Colon (tissue), 2 donors: ENCODE data around the gene DYNLT2.
"Not testable (repeated sequence)": the region's sequence is repeated elsewhere in the genome, so short reads cannot be mapped to it uniquely, and the experiment has no call there.

ENCODE experiments used
- FAIRE-seq: peaks from 2 replicates; lab custom pipeline; 2012; peaks lifted over from hg19 to GRCh38; lab: Jason Lieb, UNC
- donor health status: control.
- donor health status: control.

Gene DYNLT2

DNA sequence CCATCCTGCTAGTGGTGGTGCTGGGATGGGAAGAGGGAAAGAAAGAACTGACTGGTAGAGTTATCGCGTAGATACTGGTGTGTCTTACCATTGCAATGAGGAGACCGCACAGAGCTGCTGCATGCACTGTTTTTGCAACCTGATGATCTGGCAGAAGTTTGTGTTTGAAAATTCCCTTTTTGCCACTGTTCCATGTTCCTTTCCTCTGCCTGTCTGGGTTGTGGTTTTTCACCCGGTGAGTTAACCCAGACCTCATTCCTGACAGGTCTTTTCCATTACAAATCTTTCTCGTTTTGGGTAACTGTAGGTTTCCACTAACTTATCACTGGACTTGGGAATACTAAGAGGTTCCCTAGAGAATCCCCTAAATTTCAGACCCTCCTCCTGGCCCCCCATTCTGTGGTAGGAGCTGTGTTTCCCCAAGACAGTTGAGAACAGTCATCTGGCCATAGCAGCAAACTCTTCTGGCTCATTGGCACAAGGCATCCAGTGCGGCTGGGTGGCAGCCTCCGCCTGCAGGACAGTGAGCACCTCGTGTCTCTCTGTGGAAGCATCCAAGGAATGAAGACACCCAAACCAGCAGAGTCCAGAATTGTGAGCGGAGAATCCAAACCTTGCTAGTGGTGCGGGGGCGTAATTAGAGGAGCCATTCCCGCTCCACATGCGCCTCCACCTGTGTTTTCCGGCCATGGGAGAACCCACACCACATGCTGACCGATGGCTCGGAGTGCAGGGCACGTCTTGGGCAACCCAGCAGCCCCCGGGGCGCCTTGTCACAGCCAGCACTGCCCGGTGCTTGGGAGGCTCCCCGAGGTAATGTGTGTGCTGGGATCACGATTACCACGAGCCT lies 32.8 kb upstream of the DYNLT2 start:
- FAIRE-seq: no peak

DNA sequence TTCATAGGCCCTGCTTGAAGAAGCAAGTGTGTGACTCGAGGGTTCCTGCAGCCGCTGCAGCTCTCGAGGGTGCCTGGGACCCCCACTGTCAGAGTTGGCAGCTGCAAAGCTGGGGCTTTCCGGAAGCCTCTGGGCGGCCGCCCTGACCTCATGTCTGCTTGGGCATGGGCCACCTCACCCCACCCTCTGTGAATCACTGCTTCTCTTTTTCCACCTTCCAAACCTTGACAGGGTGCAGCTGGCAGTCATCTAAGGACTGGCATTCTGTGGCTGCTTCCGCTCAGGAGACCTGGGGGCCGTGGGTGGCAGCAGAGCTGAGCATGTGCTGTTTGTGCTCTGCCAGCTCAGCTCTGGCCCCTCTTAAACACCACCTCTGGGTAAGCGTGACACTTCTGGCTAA lies 32.0 kb upstream of the DYNLT2 start:
- FAIRE-seq: no peak

DNA sequence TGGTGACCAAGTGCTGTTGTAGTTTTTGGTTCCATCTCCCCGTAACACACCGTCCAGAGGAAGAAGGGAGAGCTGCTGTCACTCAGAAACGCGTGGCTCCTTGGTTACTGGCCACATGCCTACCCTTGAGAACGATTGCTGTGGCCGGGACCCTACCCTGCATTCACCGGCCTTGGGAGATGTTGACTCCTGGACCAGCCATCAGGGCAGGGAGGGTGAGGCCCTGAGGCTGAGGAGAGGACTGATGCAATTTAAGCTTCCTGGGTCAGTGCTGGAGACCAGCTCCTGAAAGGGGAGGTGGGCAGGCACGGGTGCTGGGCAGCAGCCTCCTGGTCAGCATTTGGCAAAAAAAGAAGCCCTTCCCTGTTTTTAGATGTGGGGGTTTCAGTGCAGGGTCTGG lies 31.6 kb upstream of the DYNLT2 start:
- no peak for FAIRE-seq

DNA sequence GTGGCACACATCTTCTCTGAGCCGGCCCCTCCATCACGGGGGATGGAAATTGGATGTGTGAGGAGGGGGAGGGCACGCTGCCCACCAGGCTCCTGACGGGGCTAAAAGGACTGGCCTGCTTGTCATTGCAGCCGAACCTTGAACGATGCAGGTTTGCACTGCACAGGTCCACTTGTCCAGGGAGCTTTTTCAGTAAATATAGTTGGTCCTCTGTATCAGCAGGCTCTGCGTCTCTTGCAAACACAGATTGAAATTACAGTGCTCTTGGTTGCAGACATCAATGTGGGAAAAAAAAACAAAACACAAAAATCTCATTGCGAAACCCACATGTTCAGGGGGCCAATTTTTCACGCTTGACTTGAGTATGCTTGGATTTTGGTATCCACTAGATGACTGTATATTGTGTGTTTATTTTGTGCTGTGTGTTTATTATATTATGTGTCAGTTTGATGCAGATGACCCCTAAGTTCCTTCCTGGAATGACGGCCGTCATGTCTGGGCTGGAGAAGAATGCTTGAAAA lies 29.3 kb upstream of the DYNLT2 start:
- no peak for FAIRE-seq

DNA sequence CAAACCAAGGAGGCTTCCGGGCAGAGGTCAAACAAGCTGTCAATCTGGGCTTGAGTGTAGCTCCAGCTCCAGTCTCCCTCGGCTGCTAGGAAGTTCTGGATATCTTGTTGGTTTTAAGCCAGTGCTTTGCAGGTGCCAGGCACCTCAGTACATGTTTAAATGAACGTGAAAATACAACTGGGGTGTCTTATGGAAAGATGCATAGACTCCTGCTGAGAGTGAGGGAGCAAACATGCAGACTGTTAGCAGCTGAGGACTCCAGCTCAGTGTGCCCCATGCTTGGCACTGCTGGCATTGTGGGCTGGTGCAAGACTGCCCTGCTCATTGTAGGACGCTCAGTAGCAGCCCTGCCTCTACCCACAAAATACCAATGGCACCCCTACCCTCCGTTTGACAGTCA lies 28.5 kb upstream of the DYNLT2 start:
- FAIRE-seq: no peak

DNA sequence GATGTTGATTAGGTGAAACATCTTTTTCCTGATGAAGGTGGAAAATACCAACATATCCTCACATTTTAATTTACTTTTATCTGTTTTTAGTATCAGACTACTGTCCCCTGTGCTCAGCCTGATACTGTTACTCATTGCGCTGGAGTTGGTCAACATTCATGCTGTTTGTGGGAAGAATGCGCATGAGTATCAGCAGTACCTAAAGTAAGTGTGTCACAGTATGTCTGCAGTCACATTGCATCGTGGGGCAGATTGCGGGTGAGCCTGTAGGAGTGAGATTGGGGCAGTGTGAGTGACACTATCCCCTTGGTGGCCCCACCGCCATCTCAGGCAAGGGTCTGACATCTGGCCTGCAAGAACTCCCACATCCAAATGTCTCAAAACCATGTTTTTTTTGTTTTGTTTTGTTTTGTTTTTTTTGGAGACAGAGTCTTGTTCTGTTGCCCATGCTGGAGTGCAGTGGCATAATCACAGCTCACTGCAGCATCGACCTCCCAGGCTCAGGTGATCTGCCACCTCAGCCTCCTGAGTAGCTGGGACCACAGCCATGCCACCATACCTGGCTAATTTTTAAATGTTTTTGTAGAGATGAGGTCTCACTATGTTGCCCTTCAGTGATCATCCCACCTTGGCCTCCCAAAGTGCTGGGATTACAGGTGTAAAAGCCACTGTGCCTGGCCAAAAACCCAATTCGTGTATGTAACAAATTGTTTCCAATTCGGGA lies 27.9 kb upstream of the DYNLT2 start:
- FAIRE-seq: no peak

DNA sequence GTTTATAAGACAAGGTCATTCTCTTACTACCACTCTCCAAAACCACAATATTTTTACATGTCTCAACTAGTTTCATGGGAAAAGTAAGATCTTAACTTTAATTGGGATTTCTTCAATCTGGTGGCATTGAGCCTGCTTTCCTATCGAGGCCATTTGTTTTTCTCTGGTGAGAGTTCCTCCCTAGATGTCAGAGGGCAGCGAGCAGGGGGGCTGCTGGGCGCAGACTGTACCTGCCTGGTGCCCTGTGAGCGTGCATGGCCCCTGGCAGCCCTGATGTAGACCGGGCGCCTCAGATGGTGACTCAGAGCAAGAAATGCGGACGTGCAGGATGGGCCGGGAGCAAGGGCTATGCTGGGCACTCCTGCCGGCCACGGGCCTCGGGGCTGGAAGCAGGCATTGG lies 27.3 kb upstream of the DYNLT2 start:
- FAIRE-seq: no peak

DNA sequence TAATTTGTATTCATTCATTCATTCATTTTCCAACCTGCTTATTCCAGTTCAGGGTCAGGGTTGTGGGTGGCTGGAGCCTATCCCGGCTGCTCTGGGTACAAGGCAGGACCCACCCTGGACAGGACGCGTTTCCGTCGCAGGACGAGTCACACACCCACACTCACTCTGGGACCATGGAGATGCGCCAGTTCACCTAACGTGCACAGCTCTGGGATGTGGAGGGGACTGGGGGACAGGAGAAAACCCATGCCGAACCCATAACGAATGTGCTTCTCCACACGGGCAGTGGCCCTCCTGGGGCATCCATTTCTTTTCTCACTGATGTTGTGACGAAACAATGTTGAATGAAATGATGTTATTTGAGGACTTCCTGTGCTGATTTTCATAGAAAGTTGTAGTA lies 26.5 kb upstream of the DYNLT2 start:
- FAIRE-seq: no peak

DNA sequence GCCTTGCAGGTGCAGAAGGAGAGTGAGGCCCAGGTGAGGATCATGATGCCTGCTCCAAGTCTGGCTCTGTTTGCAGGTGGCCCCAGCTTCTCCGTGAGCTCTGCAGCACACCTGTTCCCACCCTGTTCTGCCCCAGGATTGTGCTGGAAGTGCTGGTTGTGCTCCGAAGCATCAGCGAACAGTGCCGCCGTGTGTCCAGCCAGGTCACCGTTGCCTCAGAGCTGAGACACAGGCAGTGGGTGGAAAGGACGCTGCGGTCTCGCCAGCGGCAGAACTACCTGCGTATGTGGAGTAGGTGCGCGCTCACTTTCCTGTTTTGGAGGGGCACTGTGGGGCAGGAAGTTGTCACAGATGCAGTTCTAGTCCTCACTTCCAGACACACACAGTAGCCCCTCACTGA lies 25.0 kb upstream of the DYNLT2 start:
- FAIRE-seq: no peak

DNA sequence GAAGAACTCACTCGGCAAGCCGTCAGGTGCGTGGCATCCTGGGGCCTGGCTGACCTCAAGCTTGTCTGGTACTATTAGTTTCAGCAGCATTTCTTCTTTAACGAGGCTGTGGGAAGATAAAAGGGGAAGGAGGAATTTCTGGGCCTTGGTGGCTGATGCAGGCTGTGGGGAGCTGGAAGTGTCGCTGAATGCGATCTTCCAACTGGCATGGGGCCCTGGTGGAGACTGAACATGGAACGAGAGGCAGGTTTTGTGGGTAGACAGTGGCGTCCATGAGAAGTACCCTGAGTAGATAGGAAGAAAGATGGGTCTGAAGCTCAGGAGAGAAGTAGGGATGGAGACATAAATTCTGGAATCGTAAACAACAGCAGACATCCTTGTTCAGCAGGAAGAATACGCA lies 23.9 kb upstream of the DYNLT2 start:
- no peak for FAIRE-seq

DNA sequence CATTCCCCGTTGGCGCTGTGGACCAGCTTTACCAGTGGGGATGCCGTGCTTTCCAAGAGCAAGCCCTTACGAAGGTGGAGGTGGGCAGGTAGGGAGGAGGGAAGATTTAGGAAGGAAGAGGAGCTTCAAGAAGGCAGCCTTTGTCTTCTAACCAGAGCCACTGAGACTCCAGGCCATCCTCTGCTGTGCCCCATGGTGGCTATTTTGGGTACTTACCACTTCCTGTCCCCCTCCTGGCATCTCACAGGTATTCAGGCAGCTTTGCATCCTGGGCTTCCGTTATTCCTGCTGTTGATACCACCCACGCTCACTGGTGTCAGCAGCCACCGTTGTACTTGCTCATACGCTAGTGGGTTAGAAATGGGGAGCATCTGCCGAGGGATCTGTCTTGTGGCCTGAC lies 23.0 kb upstream of the DYNLT2 start:
- no peak for FAIRE-seq

DNA sequence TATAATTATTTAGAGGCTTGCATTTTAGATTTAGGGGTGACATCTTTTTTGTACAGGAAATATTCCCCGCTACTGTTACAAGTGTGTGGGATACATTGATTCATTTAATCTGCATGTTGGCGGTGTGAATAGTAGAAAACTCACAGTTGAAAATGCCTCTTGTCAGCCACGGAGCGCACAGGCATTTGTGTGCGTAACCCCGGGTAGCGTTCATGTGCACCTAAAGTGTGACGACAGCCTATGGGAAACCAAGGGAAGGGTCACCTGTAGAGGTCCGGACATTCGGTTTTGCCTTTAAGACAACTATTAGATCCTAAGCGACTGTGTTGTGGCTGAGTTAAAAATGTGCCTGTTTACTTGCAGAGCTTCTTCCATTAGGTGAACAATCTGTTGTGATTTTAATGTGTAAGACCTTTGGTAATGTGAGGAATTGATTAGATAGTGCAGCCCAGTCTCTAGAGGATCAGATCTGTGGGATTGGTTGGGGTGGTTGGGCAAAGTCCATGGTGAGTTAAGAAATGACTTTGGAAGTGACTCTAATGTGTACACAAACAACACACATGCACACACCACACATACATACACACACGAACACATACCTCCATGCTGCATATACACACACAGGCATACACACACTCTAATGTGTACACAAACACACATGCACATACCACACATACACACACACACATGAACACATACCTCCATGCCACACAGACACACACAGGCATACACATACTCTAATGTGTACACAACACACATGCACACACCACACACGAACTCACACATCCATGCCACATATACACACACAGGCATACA lies 15.8 kb upstream of the DYNLT2 start:
- FAIRE-seq: no peak

DNA sequence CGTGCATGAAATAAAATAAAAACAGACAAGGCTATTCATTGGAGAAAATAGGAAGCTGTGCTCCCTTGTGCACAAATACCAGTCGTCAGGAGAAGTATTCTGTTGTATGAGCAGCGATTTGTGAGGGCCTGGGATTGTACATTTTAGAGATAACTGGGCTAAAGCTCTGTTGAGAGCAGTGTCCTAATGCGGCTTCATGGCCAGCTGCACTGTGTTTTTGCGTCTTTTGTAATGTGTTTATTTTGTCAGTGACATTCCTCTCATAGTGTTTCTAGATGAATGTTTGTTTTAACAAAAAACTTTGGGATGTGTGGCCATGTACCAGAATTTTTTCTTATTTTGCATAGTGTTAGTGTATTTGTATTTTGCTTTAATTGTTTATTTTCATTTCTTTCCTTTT lies 14.9 kb upstream of the DYNLT2 start:
- no peak for FAIRE-seq

DNA sequence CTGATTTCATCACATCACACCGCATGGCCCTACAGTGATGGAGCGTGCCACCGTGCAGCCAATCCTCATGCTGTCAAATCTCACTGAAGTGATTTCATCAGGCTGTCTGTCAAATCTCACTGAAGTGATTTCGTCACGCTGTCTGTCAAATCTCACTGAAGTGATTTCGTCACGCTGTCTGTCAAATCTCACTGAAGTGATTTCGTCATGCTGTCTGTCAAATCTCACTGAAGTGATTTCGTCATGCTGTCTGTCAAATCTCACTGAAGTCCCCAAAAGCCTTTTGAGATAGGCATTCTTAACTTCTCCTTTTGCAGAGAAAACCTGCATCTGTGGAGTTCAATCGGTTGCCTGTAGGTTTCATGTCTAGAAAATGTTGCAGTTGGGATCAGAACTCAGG lies 14.4 kb upstream of the DYNLT2 start:
- not testable (repeated sequence) for FAIRE-seq

DNA sequence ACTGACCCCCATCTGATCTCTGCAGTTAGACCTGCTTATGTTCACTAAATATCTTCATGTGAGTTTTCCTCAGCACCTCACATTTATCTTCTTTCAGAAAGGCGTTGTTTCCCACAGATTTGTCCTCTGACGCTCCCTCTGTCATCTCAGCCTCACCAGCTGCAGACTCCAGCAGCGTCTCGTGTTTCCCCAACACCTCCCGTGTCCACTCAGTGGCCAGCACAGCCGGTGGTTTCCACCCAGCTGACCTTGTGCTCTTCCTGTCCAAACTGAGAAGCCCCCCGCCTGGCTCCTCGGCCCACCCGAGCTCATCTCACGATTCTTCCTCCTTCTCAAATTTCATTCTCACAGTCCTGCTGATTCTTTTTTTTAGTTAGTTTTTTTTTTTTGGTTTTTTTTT lies 12.5 kb upstream of the DYNLT2 start:
- no peak for FAIRE-seq

DNA sequence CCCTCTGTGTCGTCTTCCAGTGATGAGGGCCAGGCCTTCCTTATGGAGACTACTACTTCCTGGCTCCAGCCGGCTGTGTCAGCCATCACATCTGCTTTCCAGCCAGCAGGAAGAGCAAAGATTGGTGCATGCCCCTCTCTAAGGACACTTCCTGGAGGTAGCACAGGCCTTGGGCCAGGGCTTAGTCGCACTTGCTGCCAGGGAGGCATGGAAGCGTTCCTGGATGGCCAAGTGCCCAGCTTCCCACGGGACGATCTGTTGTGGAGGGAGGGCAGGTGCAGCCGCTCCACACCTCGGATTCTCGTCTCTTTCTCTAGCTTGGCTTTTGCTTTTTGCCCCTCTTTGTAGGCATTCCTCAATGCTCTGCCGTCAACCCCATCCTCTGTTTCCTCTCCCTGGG lies 11.9 kb upstream of the DYNLT2 start:
- no peak for FAIRE-seq

DNA sequence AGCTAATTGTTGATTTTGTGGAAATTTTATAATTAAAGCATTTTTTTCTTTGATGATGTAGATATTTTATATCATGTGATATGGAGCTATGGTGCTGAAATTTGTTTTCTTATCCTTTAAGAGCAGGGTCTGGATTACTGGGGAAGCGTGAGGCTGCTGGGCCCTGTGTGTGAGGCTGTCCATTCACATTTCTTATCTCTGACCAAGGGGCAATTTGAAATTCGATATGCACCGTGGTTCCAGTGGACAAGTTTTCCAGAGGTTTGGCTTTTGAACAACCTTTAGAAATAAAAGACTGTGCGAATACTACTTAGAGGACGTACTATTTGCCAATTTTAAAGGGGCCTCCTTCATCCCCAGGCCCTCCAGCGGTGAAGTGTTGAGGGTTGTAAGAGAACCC lies 3.8 kb upstream of the DYNLT2 start:
- FAIRE-seq: no peak

DNA sequence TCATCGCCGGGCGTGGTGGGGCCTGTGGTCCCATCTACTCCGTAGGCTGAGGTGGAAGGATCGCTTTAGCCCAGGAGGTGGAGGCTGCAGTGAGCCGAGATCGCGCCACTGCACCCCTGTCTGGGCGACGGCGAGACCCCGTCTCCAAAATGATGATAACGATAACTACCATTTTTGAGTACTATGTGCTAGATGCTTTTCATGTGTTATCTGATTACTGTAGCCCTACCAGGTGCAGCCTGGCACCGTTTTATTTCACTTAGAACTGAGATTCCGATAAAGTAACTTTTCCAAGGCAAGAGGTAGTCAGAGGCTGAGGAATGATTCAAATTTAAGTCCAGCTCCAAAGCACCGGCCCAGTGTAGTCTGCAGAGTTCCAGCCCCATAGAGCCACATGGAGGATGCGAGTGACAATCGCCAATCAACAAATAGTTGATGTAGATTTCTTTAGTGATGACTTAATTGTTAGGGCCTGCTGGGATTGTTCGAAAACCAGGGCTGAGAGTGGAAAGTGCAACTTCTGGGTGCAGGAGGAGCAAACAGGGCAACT lies 777 bp upstream of the DYNLT2 start:
- FAIRE-seq: no peak

DNA sequence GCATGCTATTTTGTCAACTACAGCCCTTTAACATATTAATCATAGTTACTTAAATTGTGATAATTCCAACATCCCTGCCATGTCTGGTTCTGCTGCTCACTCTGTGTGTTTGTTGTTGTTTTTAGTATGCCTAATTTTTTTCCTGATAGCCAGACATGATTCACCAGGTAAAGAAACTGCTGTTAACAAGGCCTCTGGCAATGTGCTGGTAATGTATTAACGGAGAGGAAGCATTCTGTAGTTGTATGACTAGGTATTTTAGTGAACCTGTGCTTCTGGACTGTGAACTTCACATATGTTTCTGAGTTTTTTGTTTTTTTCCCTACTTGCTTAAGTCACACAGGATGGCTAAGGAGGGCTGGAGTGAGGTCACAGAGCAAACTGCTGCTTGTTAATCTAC lies 4.8 kb downstream of the DYNLT2 start:
- no peak for FAIRE-seq

DNA sequence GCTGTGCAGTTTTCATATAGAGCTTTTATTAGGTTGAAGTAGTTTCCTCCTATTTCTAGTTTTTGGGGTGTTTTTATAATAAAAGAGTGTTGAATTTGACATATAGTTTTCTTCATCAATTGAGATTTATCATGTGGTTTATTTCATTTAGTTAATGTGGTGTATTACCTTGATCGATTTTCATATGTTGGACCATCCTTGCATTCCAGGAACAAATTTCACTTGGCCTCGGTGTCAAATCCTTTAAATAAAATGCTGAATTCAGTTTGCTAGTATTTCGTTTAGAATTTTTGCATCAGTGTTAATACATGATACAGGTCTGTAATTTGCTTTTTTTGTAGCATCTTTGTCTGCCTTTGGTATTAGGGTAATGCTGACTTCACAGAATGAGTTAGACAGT lies 6.0 kb downstream of the DYNLT2 start:
- FAIRE-seq: no peak

DNA sequence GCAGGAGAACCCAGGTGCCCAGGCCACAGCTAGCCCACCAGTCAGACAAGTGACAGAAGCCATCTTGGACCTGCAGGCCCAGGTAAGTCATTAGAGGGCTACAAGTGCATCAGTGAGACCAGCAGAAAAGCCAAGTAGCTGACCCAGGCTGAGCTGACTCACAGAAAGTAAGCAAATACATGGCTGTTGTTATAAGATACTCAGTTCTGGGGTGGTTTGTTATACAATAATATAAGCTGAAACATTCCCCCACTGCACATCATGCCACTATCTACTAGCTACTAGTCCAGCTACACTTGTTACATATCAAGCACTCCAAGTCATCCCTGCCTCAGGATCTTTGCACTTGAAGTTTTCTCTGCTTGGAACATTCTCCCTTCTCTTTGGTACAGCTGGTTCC lies 10.0 kb downstream of the DYNLT2 start:
- FAIRE-seq: no peak

DNA sequence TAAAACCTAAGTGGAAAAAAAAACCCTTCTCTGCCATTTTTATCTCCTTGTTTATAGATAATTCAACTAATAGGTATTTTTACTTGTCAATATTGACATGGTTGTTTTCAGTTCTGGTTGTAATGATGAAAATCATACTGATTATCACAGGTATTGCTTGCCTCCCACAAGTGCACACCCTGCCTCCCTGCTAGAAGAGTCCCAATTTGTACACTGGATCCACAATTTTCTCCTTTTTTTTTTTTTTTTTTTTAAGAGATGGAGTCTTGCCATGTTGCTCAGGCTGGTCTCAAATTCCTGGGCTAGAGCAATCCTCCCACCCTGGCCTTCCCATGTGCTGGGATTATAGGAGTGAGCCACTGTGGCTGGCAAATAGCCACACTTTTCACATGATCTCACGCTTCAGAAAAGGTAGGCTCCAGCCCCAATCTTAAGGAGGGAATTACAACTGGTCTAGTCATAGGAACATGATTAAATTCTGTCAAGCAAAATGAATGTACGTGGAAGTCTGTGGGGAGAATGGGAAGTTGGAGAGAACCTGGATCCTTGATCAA lies 12.3 kb downstream of the DYNLT2 start:
- no peak for FAIRE-seq
